ENCODE results near the gene THPO.

The THPO gene

GRCh38 chr3:184327171-184327570 is 50.8 kb downstream of the THPO start:
- TF ChIP-seq REST (IDR thresholded peaks at IDR 0.05; ENCODE audit: insufficient read depth in 1 of 2, low read depth in 2 of 2, low read length in 2 of 2), result no peak
- TF ChIP-seq TAF1 (IDR thresholded peaks at IDR 0.05; ENCODE audit: borderline replicate concordance, insufficient read depth, low read length), result no peak
- no peak for TF ChIP-seq POLR2AphosphoS5 (IDR thresholded peaks at IDR 0.05; ENCODE audit: low read depth, low read length)
- no peak for TF ChIP-seq FOXP2 (optimal IDR thresholded peaks at IDR 0.05; ENCODE audit: borderline replicate concordance, extremely low read depth, extremely low read length, insufficient read depth)
- TF ChIP-seq SIN3A (IDR thresholded peaks at IDR 0.05; ENCODE audit: borderline replicate concordance, insufficient read depth, low read length), result no peak

- TF ChIP-seq REST (IDR thresholded peaks at IDR 0.05; ENCODE audit: insufficient read depth in 1 of 2, low read depth in 2 of 2, low read length in 2 of 2), result no peak
- TF ChIP-seq FOXP2 (optimal IDR thresholded peaks at IDR 0.05; ENCODE audit: borderline replicate concordance, extremely low read depth, extremely low read length, insufficient read depth), result no peak
- TF ChIP-seq TAF1 (IDR thresholded peaks at IDR 0.05; ENCODE audit: borderline replicate concordance, insufficient read depth, low read length), result no peak
- TF ChIP-seq SIN3A (IDR thresholded peaks at IDR 0.05; ENCODE audit: borderline replicate concordance, insufficient read depth, low read length), result no peak
- TF ChIP-seq POLR2AphosphoS5 (IDR thresholded peaks at IDR 0.05; ENCODE audit: low read depth, low read length), result no peak
Observed at GRCh38 chr3:184325715-184326369, 52.2 kb downstream of the THPO start.

- TF ChIP-seq POLR2AphosphoS5 (IDR thresholded peaks at IDR 0.05; ENCODE audit: low read depth, low read length), result no peak
- TF ChIP-seq FOXP2 (optimal IDR thresholded peaks at IDR 0.05; ENCODE audit: borderline replicate concordance, extremely low read depth, extremely low read length, insufficient read depth), result no peak
- TF ChIP-seq REST (IDR thresholded peaks at IDR 0.05; ENCODE audit: insufficient read depth in 1 of 2, low read depth in 2 of 2, low read length in 2 of 2), result no peak
Observed at GRCh38 chr3:184325269-184325668, 52.7 kb downstream of the THPO start.

GRCh38 chr3:184323696-184324095 is 54.3 kb downstream of the THPO start:
- TF ChIP-seq SIN3A (IDR thresholded peaks at IDR 0.05; ENCODE audit: borderline replicate concordance, insufficient read depth, low read length), result no peak
- TF ChIP-seq POLR2AphosphoS5 (IDR thresholded peaks at IDR 0.05; ENCODE audit: low read depth, low read length), result no peak
- TF ChIP-seq TAF1 (IDR thresholded peaks at IDR 0.05; ENCODE audit: borderline replicate concordance, insufficient read depth, low read length), result no peak
- TF ChIP-seq FOXP2 (optimal IDR thresholded peaks at IDR 0.05; ENCODE audit: borderline replicate concordance, extremely low read depth, extremely low read length, insufficient read depth), result no peak

GRCh38 chr3:184322731-184323487 is 55.1 kb downstream of the THPO start:
- TF ChIP-seq POLR2AphosphoS5 (IDR thresholded peaks at IDR 0.05; ENCODE audit: low read depth, low read length), result no peak
- TF ChIP-seq FOXP2 (optimal IDR thresholded peaks at IDR 0.05; ENCODE audit: borderline replicate concordance, extremely low read depth, extremely low read length, insufficient read depth), result no peak
- no peak for TF ChIP-seq REST (IDR thresholded peaks at IDR 0.05; ENCODE audit: insufficient read depth in 1 of 2, low read depth in 2 of 2, low read length in 2 of 2)
- no peak for TF ChIP-seq TAF1 (IDR thresholded peaks at IDR 0.05; ENCODE audit: borderline replicate concordance, insufficient read depth, low read length)
- TF ChIP-seq SIN3A (IDR thresholded peaks at IDR 0.05; ENCODE audit: borderline replicate concordance, insufficient read depth, low read length), result no peak

Data from PFSK-1 (cell line).